SU-DHL-6 (cell line): Measurements from ENCODE around the gene IFFO2.

Experiments used
- H2AFZ ChIP-seq: fragments of 200-600 bp; sonication (generic); 2 replicates; pipeline ENCODE4 v1.6.1; 2014; ENCODE audit warnings: low read depth, mild to moderate bottlenecking, moderate library complexity, mixed read lengths, antibody characterized with exemption, low read length; ENCODE audit not compliant: severe bottlenecking
- H3F3A ChIP-seq: fragments of 200-600 bp; shearing (Covaris generic); 2 replicates; pipeline ENCODE4 v1.6.0; 2016; ENCODE audit warnings: antibody characterized with exemption, mild to moderate bottlenecking; ENCODE audit not compliant: insufficient read depth
- H3K27ac ChIP-seq: fragments of 200-600 bp; sonication (generic); 2 replicates; pipeline ENCODE4 v1.5.1; 2016; ENCODE audit warnings: low read depth, mild to moderate bottlenecking, low read length, moderate library complexity, mixed read lengths
- H3K27me3 ChIP-seq: fragments of 200-600 bp; sonication (generic), shearing (Covaris generic); 2 replicates; pipeline ENCODE4 v1.6.0; 2014; ENCODE audit warnings: mild to moderate bottlenecking, low read length
- H3K36me3 ChIP-seq: fragments of 200-600 bp; sonication (generic); 2 replicates; pipeline ENCODE4 v1.6.1; 2014; ENCODE audit warnings: mild to moderate bottlenecking, low read length, mixed read lengths
- H3K4me2 ChIP-seq: fragments of 300-600, 200-600 bp; shearing (Covaris generic), sonication (generic); 2 replicates; pipeline ENCODE4 v1.6.0; 2014; ENCODE audit warnings: low read length, low read depth, mild to moderate bottlenecking; ENCODE audit not compliant: poor library complexity, severe bottlenecking
- H3K4me3 ChIP-seq: fragments of 200-600 bp; sonication (generic); 2 replicates; pipeline ENCODE4 v1.5.1; 2014; ENCODE audit warnings: antibody characterized with exemption, low read length, mild to moderate bottlenecking, mixed read lengths; ENCODE audit not compliant: insufficient read depth, poor library complexity, severe bottlenecking
- H3K79me2 ChIP-seq: fragments of 200-600 bp; sonication (generic); 2 replicates; pipeline ENCODE4 v1.6.1; 2014; ENCODE audit warnings: mild to moderate bottlenecking, low read length, moderate library complexity; ENCODE audit not compliant: insufficient read depth
- H3K9ac ChIP-seq: fragments of 200-600 bp; sonication (generic); 2 replicates; pipeline ENCODE4 v1.7.0; 2014; ENCODE audit warnings: mild to moderate bottlenecking, low read length
- H3K9me2 ChIP-seq: fragments of 200-600 bp; sonication (generic); replicated peaks from 2 replicates; pipeline ENCODE4 v1.6.1; 2014; ENCODE audit warnings: low read length; ENCODE audit not compliant: insufficient read depth
- H3K9me3 ChIP-seq: fragments of 200-600 bp; sonication (generic); 2 replicates; pipeline ENCODE4 v1.6.1; 2014; ENCODE audit warnings: low read length, mixed read lengths; ENCODE audit not compliant: insufficient read depth
- H4K20me1 ChIP-seq: fragments of 200-600 bp; sonication (generic); 2 replicates; pipeline ENCODE4 v1.6.1; 2014; ENCODE audit warnings: low read depth, mild to moderate bottlenecking, antibody characterized with exemption, low read length, moderate library complexity, mixed read lengths
- EZH2phosphoT487 ChIP-seq: fragments of 200-600 bp; sonication (generic), shearing (Covaris generic); conservative IDR thresholded peaks from 2 replicates; pipeline ENCODE4 v1.6.1; 2018; ENCODE audit warnings: mild to moderate bottlenecking, antibody characterized with exemption, low read length, moderate library complexity, mixed read lengths
- TF ChIP-seq, protein P1 (sequence below): fragments of 200-600 bp; sonication (generic); IDR thresholded peaks from one replicate; pipeline ENCODE4 v1.5.1; 2017; ENCODE audit warnings: antibody characterized with exemption, mild to moderate bottlenecking, low read length, moderate library complexity; ENCODE audit not compliant: insufficient read depth, poor library complexity, severe bottlenecking

The IFFO2 gene

DNA sequence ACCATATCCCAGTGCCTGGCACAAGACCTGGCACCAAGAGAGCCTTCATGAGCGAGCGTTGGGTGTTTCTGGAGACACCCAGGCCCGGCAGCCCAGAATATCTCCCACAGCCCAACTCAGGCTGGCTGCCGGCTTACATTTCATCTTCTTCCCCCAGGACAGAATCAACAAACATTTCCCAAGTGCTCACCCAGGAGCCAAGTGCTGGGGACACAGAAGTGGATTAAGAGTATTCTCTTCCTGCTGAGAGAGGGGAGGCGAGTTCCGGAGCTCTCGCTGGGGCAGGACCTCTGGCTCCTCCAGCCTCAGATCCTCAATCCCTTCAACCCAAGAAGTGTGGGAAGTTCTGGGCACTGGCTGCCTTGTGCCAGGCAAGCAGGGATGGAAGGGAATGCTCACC is 23.6 kb downstream of the IFFO2 start:
- no peaks in the 10 kb centered on the region for H3K79me2 ChIP-seq
- no peaks in the 10 kb centered on the region for H3K9me3 ChIP-seq
- no peak overlapping the region for H3K4me3 ChIP-seq
- H3K27me3 ChIP-seq: no peaks in the 10 kb centered on the region
- H3F3A ChIP-seq: no peaks in the 10 kb centered on the region
- H3K27ac ChIP-seq: no peak overlapping the region
- H4K20me1 ChIP-seq: no peaks in the 10 kb centered on the region
- H3K9ac ChIP-seq: no peak overlapping the region
- H3K9me2 ChIP-seq: no peaks in the 10 kb centered on the region
- no peaks in the 10 kb centered on the region for H3K36me3 ChIP-seq
- H2AFZ ChIP-seq: no peak overlapping the region
- no peak for TF ChIP-seq EZH2phosphoT487
- H3K4me2 ChIP-seq: no peak overlapping the region

DNA sequence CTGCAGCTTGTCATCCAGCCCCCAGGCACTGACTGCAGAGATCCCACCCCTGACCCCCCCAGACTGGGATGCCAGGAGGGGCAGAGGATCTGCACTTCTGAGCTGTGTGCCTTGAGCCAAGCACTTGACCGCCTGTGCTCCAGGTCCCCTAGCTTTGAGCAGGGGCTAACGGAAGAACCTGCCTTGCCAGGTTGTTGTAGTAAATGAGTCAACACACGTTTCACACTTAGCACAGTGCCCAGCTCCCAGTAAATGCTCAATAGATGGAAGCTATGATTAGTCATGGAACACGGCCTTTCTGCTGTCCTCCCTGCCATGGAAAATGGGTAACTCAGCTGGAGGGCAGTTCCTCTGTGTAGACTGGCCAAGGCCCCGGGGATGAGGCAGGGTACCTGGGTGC is 24.1 kb downstream of the IFFO2 start:
- Histone ChIP-seq H3K4me3 (no peak overlapping the region), H3F3A (peaks cover 4% of the 10 kb centered on the region; the same call in 1 of the 2 replicates), H3K79me2 (no peaks in the 10 kb centered on the region), H3K27ac (no peak overlapping the region), H3K9ac (no peak overlapping the region), H3K9me3 (no peaks in the 10 kb centered on the region), H3K27me3 (no peaks in the 10 kb centered on the region), H3K36me3 (no peaks in the 10 kb centered on the region), H2AFZ (no peak overlapping the region), H4K20me1 (no peaks in the 10 kb centered on the region), H3K9me2 (no peaks in the 10 kb centered on the region), H3K4me2 (no peak overlapping the region)
- no peak for TF ChIP-seq EZH2phosphoT487
- TF ChIP-seq, protein P1, sequence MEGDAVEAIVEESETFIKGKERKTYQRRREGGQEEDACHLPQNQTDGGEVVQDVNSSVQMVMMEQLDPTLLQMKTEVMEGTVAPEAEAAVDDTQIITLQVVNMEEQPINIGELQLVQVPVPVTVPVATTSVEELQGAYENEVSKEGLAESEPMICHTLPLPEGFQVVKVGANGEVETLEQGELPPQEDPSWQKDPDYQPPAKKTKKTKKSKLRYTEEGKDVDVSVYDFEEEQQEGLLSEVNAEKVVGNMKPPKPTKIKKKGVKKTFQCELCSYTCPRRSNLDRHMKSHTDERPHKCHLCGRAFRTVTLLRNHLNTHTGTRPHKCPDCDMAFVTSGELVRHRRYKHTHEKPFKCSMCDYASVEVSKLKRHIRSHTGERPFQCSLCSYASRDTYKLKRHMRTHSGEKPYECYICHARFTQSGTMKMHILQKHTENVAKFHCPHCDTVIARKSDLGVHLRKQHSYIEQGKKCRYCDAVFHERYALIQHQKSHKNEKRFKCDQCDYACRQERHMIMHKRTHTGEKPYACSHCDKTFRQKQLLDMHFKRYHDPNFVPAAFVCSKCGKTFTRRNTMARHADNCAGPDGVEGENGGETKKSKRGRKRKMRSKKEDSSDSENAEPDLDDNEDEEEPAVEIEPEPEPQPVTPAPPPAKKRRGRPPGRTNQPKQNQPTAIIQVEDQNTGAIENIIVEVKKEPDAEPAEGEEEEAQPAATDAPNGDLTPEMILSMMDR: no peak

DNA sequence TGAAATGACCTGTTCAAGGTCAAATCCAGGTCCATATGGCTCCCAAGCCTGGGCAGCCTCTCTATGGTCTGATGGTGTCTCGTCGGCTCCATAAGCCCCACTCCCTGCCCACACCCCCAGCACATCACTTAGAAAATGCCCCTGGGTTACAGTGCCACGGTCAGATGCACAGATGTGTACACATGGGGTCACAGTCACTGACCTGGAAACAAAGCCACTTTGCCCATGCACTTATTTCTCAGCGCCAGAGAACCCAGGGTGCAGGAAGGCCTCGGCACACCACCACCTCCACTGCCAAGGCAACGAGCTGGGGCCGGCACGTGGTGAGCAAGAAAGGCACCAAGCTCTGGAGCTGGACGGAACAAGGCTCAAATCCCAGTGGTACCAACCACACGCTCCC is 24.7 kb downstream of the IFFO2 start:
- H3K79me2 ChIP-seq: no peaks in the 10 kb centered on the region
- no peak overlapping the region for H3K4me3 ChIP-seq
- H3K9me2 ChIP-seq: no peaks in the 10 kb centered on the region
- H4K20me1 ChIP-seq: no peaks in the 10 kb centered on the region
- H2AFZ ChIP-seq: no peak overlapping the region
- TF ChIP-seq, protein P1: no peak
- no peak for TF ChIP-seq EZH2phosphoT487
- no peaks in the 10 kb centered on the region for H3K36me3 ChIP-seq
- no peak overlapping the region for H3K27ac ChIP-seq
- no peaks in the 10 kb centered on the region for H3K9me3 ChIP-seq
- H3K9ac ChIP-seq: no peak overlapping the region
- no peak overlapping the region for H3K4me2 ChIP-seq
- peaks cover 9% of the 10 kb centered on the region; the same call in 1 of the 2 replicates for H3F3A ChIP-seq
- no peaks in the 10 kb centered on the region for H3K27me3 ChIP-seq

DNA sequence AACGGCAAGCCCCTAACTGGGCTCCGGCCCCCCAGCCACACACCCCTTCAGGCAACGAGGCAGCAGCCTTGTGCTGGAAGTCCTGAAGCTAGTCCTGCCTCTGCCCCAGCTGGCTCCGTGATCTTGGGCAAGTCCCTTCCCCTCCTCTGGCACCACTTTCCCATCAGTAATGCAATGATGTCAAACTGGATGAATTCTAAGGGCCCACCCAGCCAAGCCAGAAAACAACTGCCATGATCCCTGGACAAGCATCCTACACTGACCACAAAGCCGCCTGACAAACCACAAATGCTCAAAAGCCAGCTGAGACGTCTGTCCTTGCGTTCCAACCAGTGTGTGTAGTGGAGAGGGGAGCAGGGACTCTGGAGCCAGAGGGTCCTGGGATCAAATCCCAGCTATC is 26.8 kb downstream of the IFFO2 start:
- Histone ChIP-seq H3K4me3 (no peak overlapping the region), H3F3A (peaks cover 9% of the 10 kb centered on the region; the same call in 1 of the 2 replicates), H3K9ac (no peak overlapping the region), H3K4me2 (no peak overlapping the region), H3K9me3 (no peaks in the 10 kb centered on the region), H2AFZ (no peak overlapping the region), H4K20me1 (no peaks in the 10 kb centered on the region), H3K79me2 (no peaks in the 10 kb centered on the region), H3K27ac (no peak overlapping the region), H3K9me2 (no peaks in the 10 kb centered on the region), H3K36me3 (no peaks in the 10 kb centered on the region), H3K27me3 (no peaks in the 10 kb centered on the region)
- TF ChIP-seq, protein P1: no peak
- TF ChIP-seq EZH2phosphoT487: no peak
